Common myeloid progenitor, CD34-positive (primary cell): ENCODE results near the gene TBL3. TPM values are rescaled to one million over a fixed set of nuclear protein-coding genes. Genes with fewer than 3 reads are reported as not detected.

Source experiments
- CTCF ChIA-PET: fragments of 350-600 bp; sonication (Branson Sonifier 250); formaldehyde crosslinking; loops from one replicate; lab custom pipeline; 2021; ENCODE audit warnings: antibody characterized with exemption; lab: Charles Lee
- POLR2A ChIA-PET: fragments of 350-600 bp; sonication (Branson Sonifier 250); formaldehyde crosslinking; loops from one replicate; lab custom pipeline; 2021; ENCODE audit warnings: antibody characterized with exemption; lab: Charles Lee
- DNase-seq, 3 donors: peaks; one replicate each; pipeline versions ENCODE4 v3.0.0 to v3.0.0-alpha.2; 2013
- H3K27ac ChIP-seq, 2 experiments: 1 replicate in 1 of 2; 2 replicates in 1 of 2; pipeline ENCODE4 v1.7.0; 2013; ENCODE audit warnings: inconsistent platforms in 2 of 2, low read length in 2 of 2, mild to moderate bottlenecking in 2 of 2, low read depth in 1 of 2, moderate library complexity in 1 of 2; ENCODE audit not compliant: severe bottlenecking in 2 of 2, insufficient read depth in 1 of 2, poor library complexity in 1 of 2
- H3K27me3 ChIP-seq, 5 experiments: replicated peaks in 2 of 5; 1 replicate in 3 of 5; 2 replicates in 2 of 5; pipeline versions ENCODE4 v1.6.1 to v1.7.0; 2013; ENCODE audit warnings: low read length in 4 of 5, mild to moderate bottlenecking in 2 of 5, moderate library complexity in 2 of 5, inconsistent platforms in 1 of 5; ENCODE audit not compliant: insufficient read depth in 5 of 5, control insufficient read depth in 4 of 5
- H3K36me3 ChIP-seq, 4 experiments: 1 replicate in 2 of 4; 2 replicates in 2 of 4; pipeline versions ENCODE4 v1.6.1 to v1.7.0; 2013; ENCODE audit warnings: low read length in 3 of 4, control low read depth in 1 of 4, mild to moderate bottlenecking in 1 of 4; ENCODE audit not compliant: control insufficient read depth in 4 of 4, insufficient read depth in 4 of 4
- H3K4me1 ChIP-seq, 4 experiments: 1 replicate in 3 of 4; 2 replicates in 1 of 4; pipeline versions ENCODE4 v1.6.1 to v1.7.1; 2013; ENCODE audit warnings: low read length in 3 of 4, mild to moderate bottlenecking in 3 of 4, control low read depth in 1 of 4, inconsistent platforms in 1 of 4, moderate library complexity in 1 of 4; ENCODE audit not compliant: control insufficient read depth in 4 of 4, insufficient read depth in 4 of 4; ENCODE audit errors: control extremely low read depth in 1 of 4
- H3K4me3 ChIP-seq, 7 experiments: 1 replicate in 4 of 7; 2 replicates in 3 of 7; pipeline versions ENCODE4 v1.5.1 to v1.7.0; 2013; ENCODE audit warnings: mild to moderate bottlenecking in 7 of 7, low read length in 6 of 7, moderate library complexity in 6 of 7, inconsistent platforms in 2 of 7, low read depth in 2 of 7, control low read depth in 1 of 7; ENCODE audit not compliant: insufficient read depth in 4 of 7, control insufficient read depth in 1 of 7; ENCODE audit errors: extremely low read depth in 1 of 7
- H3K9me3 ChIP-seq, 5 experiments: 1 replicate in 4 of 5; 2 replicates in 1 of 5; pipeline versions ENCODE4 v1.6.1 to v1.7.1; 2013; ENCODE audit warnings: low read length in 4 of 5, mild to moderate bottlenecking in 2 of 5, inconsistent platforms in 1 of 5, low read depth in 1 of 5, moderate library complexity in 1 of 5; ENCODE audit not compliant: control insufficient read depth in 4 of 5, insufficient read depth in 2 of 5; ENCODE audit errors: control extremely low read depth in 1 of 5
- WGBS: methylation state at CpG from one replicate; pipeline ENCODE4 v1.1.5; 2013; ENCODE audit not compliant: insufficient coverage; 5-methylcytosine and 5-hydroxymethylcytosine counted together
- polyA plus RNA-seq: library from polyadenylated mRNA; unstranded; fragments of 120-200 nt; gene quantifications from one replicate; pipeline ENCODE4 v1.2.1, GENCODE V29; 2013

Gene TBL3
- polyA plus RNA-seq = 27.0 TPM

GRCh38 chr16:1971796-1972489, at the start of gene TBL3:
TBL3 (plus strand) TSS chr16:1972053; CDS start chr16:1972165, 112 bp downstream.
- Histone ChIP-seq H3K36me3 (peaks cover 2 to 28% (median 23%) of the 10 kb centered on the region in 4 experiments), H3K27me3 (no peaks in the 10 kb centered on the region), H3K4me1 (peaks cover 0 to 24% (median 19%) of the 10 kb centered on the region in 4 experiments), H3K27ac (peak within 1 kb of the TSS; percentile 66 to 91), H3K9me3 (no peaks in the 10 kb centered on the region), H3K4me3 (peak within 1 kb of the TSS; percentile 75 to 94 (median 85))
- POLR2A ChIA-PET = interaction anchor here (0.8 to 1.2 kb wide), 6 partner anchors 8 to 663 kb away, joined by 3 to 5 read pairs (median 3); partner anchors contain the start of genes GFER and NDUFB10
- peak; percentile 97 to 99 (median 99) for DNase-seq
- under 1% methylated on average over 78 of the region's 78 CpGs for WGBS
- CTCF ChIA-PET = interaction anchor here (0.9 to 1.5 kb wide), 4 partner anchors 9 to 109 kb away, joined by 3 to 5 read pairs (median 3); partner anchors contain the start of gene NOXO1

GRCh38 chr16:1922357-1922756, 49.5 kb upstream of the TBL3 start:
- H3K9me3 ChIP-seq = peaks cover 0 to 3% (median 0%) of the 10 kb centered on the region in 5 experiments
- CTCF ChIA-PET = interaction anchor here (0.7 kb wide), 1 partner anchor 1218 kb away, joined by 3 read pairs; no protein-coding TSS in a partner anchor
- peaks cover 0 to 10% (median 4%) of the 10 kb centered on the region in 4 experiments for H3K4me1 ChIP-seq
- peaks cover 5 to 75% (median 41%) of the 10 kb centered on the region in 5 experiments for H3K27me3 ChIP-seq
- no peak for DNase-seq
- no peak overlapping the region for H3K27ac ChIP-seq
- no peak overlapping the region for H3K4me3 ChIP-seq
- POLR2A ChIA-PET = no interaction called here
- no peaks in the 10 kb centered on the region for H3K36me3 ChIP-seq
- 88% methylated on average over 4 of the region's 8 CpGs for WGBS

- POLR2A ChIA-PET = no interaction called here
- Histone ChIP-seq H3K36me3 (no peaks in the 10 kb centered on the region), H3K4me3 (peak overlapping the region in 1 of 7 experiments; percentile 19), H3K9me3 (peaks cover 0 to 3% (median 0%) of the 10 kb centered on the region in 5 experiments), H3K27ac (no peak overlapping the region), H3K4me1 (peaks cover 0 to 10% (median 4%) of the 10 kb centered on the region in 4 experiments), H3K27me3 (peaks cover 5 to 67% (median 41%) of the 10 kb centered on the region in 5 experiments)
- CTCF ChIA-PET = interaction anchor here (1.0 to 1.4 kb wide), 7 partner anchors 9 to 62 kb away, joined by 3 to 7 read pairs (median 4); no protein-coding TSS in a partner anchor
- WGBS = 6% methylated on average over 8 of the region's 24 CpGs
- peak in 2 of 3 donors; percentile 26 to 33 for DNase-seq
Measured at GRCh38 chr16:1923299-1924034, 48.4 kb upstream of the TBL3 start.

- H3K9me3 ChIP-seq = peaks cover 0 to 3% (median 0%) of the 10 kb centered on the region in 5 experiments
- H3K4me3 ChIP-seq = no peak overlapping the region
- H3K4me1 ChIP-seq = peaks cover 0 to 7% (median 3%) of the 10 kb centered on the region in 4 experiments
- H3K27ac ChIP-seq = no peak overlapping the region
- H3K27me3 ChIP-seq = peaks cover 5 to 61% (median 39%) of the 10 kb centered on the region in 5 experiments
- ChIA-PET CTCF (interaction anchor here (1.0 to 1.4 kb wide), 7 partner anchors 8 to 62 kb away, joined by 3 to 7 read pairs (median 4); no protein-coding TSS in a partner anchor), POLR2A (no interaction called here)
- WGBS = 90% methylated on average over 5 of the region's 5 CpGs
- no peaks in the 10 kb centered on the region for H3K36me3 ChIP-seq
- no peak for DNase-seq
Measured at GRCh38 chr16:1924095-1924494, 47.8 kb upstream of the TBL3 start.

GRCh38 chr16:1926271-1926670, 45.6 kb upstream of the TBL3 start:
- 74% methylated on average over 7 of the region's 11 CpGs for WGBS
- H3K4me1 ChIP-seq = peaks cover 0 to 12% (median 6%) of the 10 kb centered on the region in 4 experiments
- peaks cover 5 to 39% (median 23%) of the 10 kb centered on the region in 5 experiments for H3K27me3 ChIP-seq
- no peak for DNase-seq
- H3K36me3 ChIP-seq = no peaks in the 10 kb centered on the region
- H3K27ac ChIP-seq = no peak overlapping the region
- ChIA-PET POLR2A (interaction anchor here (0.7 kb wide), 1 partner anchor 226 kb away, joined by 3 read pairs; no protein-coding TSS in a partner anchor), CTCF (interaction anchor here (0.7 kb wide), 1 partner anchor 152 kb away, joined by 3 read pairs; no protein-coding TSS in a partner anchor)
- H3K4me3 ChIP-seq = no peak overlapping the region
- H3K9me3 ChIP-seq = peaks cover 0 to 3% (median 0%) of the 10 kb centered on the region in 5 experiments

- no CpG with 5 or more reads among the region's 11 CpGs for WGBS
- Histone ChIP-seq H3K27ac (no peak overlapping the region), H3K36me3 (no peaks in the 10 kb centered on the region), H3K4me3 (peak overlapping the region in 5 of 7 experiments; percentile 42 to 77 (median 66)), H3K4me1 (peaks cover 0 to 7% (median 2%) of the 10 kb centered on the region in 4 experiments), H3K27me3 (peaks cover 0 to 13% (median 8%) of the 10 kb centered on the region in 5 experiments), H3K9me3 (no peaks in the 10 kb centered on the region)
- DNase-seq = peak in 2 of 3 donors; percentile 38 to 57
- ChIA-PET CTCF (interaction anchor here (0.9 to 2.4 kb wide), 8 partner anchors 12 to 67 kb away, joined by 3 to 9 read pairs (median 3); no protein-coding TSS in a partner anchor), POLR2A (no interaction called here)
Measured at GRCh38 chr16:1929105-1929504, 42.7 kb upstream of the TBL3 start.
